Activated CD8-positive, alpha-beta memory T cell treated with anti-CD3 and anti-CD28 coated beads for 1 hour (primary cell): Measurements from ENCODE around the gene PODXL.
"Not testable (repeated sequence)": the region's sequence is repeated elsewhere in the genome, so short reads cannot be mapped to it uniquely, and the experiment has no call there.

Source experiments
- DNase-seq, 2 donors: peaks; one replicate each; pipeline ENCODE4 v3.0.0-alpha.2; 2020; ENCODE audit warnings: low read depth in 1 of 2; ENCODE audit errors: extremely low read depth in 1 of 2

The PODXL gene

GRCh38 chr7:131497454-131497853 lies 59.0 kb downstream of the PODXL start:
- no peak for DNase-seq

- DNase-seq: no peak
Observed at GRCh38 chr7:131495669-131496498, 60.5 kb downstream of the PODXL start.

DNA sequence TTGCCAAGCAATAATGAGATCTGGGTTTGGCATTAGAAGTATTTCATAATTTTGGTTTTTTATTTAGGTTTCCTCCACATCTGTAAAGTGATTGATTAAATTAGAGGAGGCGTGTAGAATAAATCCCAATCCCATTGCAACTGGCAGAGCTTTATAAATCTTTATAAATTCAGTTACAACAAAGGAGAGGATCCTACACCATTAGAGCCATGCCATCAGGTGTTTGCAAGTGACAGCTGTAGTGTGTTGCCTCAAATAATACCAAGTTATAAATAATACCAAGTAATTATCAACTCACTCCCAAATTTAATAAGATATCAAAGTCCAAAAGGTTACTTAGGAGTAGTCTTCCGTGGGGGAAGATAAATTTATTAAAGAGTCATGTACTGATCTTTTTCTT lies 62.2 kb downstream of the PODXL start:
- DNase-seq: no peak

- DNase-seq: no peak
Observed at GRCh38 chr7:131493581-131493980, 62.8 kb downstream of the PODXL start.

GRCh38 chr7:131493081-131493480 lies 63.3 kb downstream of the PODXL start:
- no peak for DNase-seq

GRCh38 chr7:131489881-131490280 lies 66.5 kb downstream of the PODXL start:
- no peak for DNase-seq

DNA sequence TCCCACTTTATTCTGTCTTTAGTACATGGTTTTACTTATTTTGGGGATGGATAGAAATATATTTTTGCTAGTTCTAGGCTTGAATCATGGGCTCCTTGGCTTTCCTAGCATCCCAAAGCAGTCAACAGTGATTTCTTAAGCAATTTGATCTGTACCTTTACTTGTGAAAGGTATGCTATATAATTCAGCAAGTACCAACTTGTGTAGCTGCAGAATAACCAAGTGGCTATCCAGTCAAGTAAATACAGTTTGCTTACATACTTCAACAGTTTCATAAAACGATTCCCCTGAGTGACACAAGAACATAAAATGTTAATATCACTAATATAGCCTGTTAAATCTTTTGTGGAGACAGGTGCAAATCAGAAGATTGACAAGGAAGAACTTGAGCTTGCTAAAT lies 67.2 kb downstream of the PODXL start:
- no peak for DNase-seq

DNA sequence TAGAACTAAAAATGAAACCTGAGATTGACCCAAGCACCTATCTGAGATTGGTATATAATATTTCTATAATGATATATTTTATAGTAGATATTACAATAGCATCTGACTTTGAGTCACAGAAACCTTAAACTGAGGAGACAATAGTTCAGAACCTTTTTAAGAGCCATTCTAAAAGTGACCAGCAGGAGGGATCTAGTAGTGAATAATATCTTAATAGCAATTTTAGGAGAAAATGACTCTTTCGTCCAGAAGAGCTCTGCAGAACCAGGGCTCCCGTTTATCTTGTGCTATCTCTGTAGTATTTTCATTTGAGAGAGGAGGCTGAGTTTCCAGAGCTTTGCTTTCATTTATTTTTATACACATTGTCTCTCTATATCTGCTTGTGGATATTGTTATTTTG lies 68.1 kb downstream of the PODXL start:
- DNase-seq: no peak

DNA sequence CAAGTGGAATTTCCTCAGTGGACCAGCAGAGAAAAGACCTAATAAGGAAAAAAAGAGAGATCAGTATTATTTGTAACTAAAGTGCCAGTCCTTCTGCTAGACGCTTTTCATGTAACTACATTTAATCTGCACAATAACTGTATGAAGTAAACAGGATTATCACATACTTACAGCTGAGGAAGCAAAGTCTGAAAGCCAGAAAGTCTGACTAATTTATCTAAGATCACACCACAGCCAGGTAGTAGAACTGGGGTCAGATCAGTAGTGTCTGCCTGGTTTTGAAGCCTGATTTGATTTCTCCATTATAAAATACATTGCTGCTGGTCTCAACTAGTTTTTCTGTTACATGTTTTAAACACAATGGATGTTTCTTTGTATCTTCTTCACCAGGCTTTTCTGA lies 69.2 kb downstream of the PODXL start:
- no peak for DNase-seq

DNA sequence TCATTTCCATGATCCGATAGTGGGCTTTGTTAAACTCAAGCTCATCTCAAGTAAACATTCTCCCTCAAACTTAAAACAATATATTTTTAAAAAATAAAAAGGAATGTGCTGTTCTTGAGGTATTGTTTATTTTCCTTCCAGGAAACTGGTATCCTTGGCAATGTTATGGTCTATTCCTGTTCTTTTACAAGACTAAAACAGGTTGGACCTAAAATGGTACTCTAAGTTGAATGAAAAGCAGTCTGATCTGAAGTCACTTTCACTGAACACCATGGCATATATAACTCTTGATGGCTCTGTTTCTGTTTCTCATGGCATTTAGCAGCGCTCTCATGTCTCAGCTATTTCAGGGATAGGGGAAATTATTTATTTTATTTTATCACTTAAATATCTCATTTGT lies 70.1 kb downstream of the PODXL start:
- DNase-seq: no peak

DNA sequence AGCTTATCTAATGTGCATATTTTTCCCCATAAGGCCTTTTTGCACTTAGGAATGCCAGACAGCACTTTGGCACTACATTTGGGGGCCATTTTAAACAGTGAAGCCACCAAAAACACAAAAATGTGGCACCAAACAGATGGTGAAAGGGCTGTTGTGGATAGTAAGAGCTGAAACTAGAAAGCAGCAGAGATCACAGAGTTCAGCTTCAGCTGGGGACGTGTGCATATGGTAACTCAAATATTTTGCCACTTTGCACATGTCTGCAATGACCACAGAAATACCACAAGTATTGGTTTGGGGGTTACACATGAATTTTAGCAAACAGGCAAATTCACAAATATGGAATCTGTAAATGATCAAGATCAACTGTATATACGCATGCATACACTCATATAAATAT lies 72.8 kb downstream of the PODXL start:
- DNase-seq: no peak

- DNase-seq: no peak
Observed at GRCh38 chr7:131482800-131483199, 73.6 kb downstream of the PODXL start.

DNA sequence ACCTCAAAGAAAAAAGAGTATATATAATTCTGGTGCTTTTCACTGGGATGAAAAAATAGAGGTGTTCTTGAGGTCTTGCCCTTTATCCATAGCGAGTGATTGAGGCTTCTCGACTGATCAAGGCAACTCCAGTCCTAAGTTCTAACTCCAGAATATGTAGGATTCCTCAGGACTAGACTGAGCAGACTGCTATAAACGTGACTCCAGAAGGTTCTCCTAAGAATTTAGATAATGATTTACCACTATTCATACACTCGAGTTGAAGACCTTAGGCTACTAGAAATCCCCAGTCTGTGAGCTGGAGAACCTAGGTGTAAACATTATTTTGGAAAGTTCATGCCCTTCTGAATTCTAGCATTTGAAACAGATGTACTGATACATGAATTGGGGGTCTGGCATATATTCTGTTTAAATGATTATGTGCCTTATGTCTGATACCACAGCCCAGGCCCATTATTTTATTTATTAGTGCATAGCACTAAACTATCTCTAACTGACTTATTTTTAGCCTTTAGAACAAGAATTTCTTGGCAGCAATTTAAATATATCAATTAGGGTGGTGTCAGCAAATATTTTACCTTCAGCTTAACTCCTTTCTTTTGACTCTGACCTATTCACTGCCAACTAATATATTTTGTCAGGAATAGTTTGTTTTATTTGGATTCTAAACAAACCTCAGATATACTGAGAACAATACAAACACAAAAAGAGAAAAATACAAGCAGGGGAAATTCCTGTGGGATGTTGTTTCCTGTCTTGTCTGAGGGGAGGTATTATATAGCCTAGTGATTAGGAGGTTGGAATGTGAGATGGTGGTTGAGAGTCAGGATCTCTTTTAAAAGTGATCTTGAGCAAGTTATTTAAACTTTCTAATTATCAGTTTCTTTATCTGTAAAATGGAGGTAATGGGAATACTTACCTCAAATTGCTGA lies 75.8 kb downstream of the PODXL start:
- DNase-seq: no peak

- DNase-seq: no peak
Observed at GRCh38 chr7:131476740-131477139, 79.7 kb downstream of the PODXL start.

GRCh38 chr7:131471250-131472004 lies 85.0 kb downstream of the PODXL start:
- DNase-seq: no peak

DNA sequence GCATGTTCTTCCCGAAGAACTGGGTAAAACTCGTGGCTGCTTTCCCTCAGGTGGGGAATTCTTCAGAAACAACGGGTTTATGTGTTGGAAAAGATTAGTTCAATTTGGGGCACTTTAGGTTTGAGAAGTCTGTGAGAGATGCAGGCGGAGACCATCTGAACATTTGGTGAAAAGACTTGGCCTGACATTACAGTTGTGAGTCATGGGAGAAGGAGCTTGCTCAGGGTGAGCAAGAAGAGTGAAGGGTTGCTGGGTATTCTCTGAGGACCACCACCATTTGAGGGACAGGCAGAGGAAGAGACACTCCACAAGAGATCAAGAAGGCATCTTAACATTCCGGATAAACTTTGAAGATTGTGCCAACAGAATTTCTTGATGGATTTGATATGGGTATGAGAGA lies 88.6 kb downstream of the PODXL start:
- DNase-seq: no peak

DNA sequence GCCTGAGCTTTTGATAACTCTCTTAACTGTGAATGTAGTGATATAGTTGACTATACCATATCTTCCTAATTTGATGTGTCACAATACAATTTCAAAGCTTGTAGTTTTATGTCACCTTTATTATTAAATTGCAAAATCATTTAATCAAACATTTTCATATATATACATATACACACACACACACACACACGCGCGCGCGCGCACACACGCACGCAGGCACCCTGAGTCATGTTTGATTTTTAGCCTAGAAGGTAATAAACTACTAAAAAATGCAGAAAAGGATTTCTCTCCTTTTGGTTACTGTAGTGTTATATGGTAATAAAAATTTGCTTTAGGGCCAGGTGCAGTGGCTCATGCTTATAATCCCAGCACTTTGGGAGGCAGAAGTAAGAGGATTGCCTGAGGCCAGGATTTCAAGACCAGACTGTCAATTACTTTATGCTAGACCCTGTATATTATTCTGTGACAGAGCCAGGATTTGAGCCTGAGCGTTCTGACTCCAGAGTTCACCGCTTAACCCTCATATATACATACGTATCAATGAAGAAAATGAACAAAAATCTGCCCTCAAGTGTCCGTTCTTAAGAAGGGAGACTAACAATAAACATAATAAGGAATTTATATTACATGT lies 89.6 kb downstream of the PODXL start:
- no peak for DNase-seq

- not testable (repeated sequence) for DNase-seq
Observed at GRCh38 chr7:131462715-131463114, 93.7 kb downstream of the PODXL start.

GRCh38 chr7:131462059-131462458 lies 94.4 kb downstream of the PODXL start:
- DNase-seq: no peak

DNA sequence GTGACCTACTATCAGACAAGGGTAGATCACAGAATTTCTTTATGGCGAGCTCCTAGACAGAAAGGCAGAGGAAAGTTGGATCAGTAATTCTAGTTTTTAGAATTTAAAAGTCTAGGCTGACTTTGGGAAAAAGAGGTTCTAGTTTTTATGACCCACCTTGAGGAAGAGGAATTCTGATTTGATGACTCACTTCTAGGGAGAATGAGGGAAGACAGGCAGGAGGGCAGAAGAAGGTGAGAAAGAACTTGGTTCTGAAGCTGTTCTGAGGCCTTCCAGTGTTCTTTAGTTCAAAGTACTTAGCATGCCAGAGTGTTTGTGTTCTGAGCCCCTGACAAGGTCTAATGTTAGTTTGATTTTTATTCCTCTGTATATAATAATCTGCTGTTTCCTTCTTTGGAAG lies 97.2 kb downstream of the PODXL start:
- DNase-seq: no peak

DNA sequence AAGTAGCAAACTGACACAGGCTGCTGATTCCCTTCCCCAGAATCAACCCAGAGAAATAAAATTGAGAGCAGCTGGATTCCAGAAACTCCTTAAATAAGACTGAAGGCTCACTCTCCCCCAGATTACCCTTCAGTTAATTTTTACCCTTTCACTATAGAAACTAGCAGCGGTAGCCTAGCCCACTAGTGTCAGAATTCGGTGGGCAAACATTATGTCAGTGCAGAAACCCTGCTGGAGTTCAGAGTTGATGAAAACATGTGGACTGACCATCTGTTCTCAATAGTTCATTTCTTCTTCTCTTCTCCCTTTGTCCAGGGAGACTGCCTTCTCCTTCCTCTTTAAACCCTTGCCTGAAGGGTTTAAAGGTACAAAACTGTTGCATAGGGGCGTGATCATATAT lies 100.1 kb downstream of the PODXL start:
- no peak for DNase-seq
